Fibroblast of pulmonary artery (primary cell): Measurements from ENCODE around the gene TMEM63C.

Experiments used
- DNase-seq: peaks from one replicate; pipeline ENCODE4 v3.0.0-alpha.2; 2010; ENCODE audit warnings: low read depth
- H3K4me3 ChIP-seq: replicated peaks from 2 replicates; pipeline ENCODE4 v1.5.1; 2011; ENCODE audit warnings: low read depth, mild to moderate bottlenecking, control low read depth, low read length, moderate library complexity
- CTCF ChIP-seq: IDR thresholded peaks from 2 replicates; pipeline ENCODE4 v1.5.1; 2011; ENCODE audit warnings: mild to moderate bottlenecking, control low read depth, low read length, inconsistent platforms; ENCODE audit errors: missing control alignments

TMEM63C gene

GRCh38 chr14:77205566-77205965 lies 24.0 kb downstream of the TMEM63C start:
- no peak for TF ChIP-seq CTCF
- no peak overlapping the region for H3K4me3 ChIP-seq
- no peak for DNase-seq

GRCh38 chr14:77206261-77206824 lies 24.7 kb downstream of the TMEM63C start:
- DNase-seq = no peak
- H3K4me3 ChIP-seq = no peak overlapping the region
- no peak for TF ChIP-seq CTCF

GRCh38 chr14:77206877-77207389 lies 25.3 kb downstream of the TMEM63C start:
- no peak for DNase-seq
- no peak overlapping the region for H3K4me3 ChIP-seq
- no peak for TF ChIP-seq CTCF

GRCh38 chr14:77208291-77208978 lies 26.8 kb downstream of the TMEM63C start:
- no peak for TF ChIP-seq CTCF
- no peak overlapping the region for H3K4me3 ChIP-seq
- peak; percentile 69 for DNase-seq

- no peak for DNase-seq
- no peak for TF ChIP-seq CTCF
- H3K4me3 ChIP-seq = no peak overlapping the region
Measured at GRCh38 chr14:77208979-77209318, 27.4 kb downstream of the TMEM63C start.

GRCh38 chr14:77212097-77212870 lies 30.7 kb downstream of the TMEM63C start:
- no peak overlapping the region for H3K4me3 ChIP-seq
- no peak for TF ChIP-seq CTCF
- no peak for DNase-seq
